Measurements from ENCODE around the gene NUP210. TPM values are rescaled to one million over a fixed set of nuclear protein-coding genes. Genes with fewer than 3 reads are reported as not detected.

The NUP210 gene
- total and polyA plus RNA-seq, 2 of the 13 experiments (the other 11 are each of a cell fraction or from before 2014, with no cell fraction given) = 31.6 to 35.2 TPM

DNA sequence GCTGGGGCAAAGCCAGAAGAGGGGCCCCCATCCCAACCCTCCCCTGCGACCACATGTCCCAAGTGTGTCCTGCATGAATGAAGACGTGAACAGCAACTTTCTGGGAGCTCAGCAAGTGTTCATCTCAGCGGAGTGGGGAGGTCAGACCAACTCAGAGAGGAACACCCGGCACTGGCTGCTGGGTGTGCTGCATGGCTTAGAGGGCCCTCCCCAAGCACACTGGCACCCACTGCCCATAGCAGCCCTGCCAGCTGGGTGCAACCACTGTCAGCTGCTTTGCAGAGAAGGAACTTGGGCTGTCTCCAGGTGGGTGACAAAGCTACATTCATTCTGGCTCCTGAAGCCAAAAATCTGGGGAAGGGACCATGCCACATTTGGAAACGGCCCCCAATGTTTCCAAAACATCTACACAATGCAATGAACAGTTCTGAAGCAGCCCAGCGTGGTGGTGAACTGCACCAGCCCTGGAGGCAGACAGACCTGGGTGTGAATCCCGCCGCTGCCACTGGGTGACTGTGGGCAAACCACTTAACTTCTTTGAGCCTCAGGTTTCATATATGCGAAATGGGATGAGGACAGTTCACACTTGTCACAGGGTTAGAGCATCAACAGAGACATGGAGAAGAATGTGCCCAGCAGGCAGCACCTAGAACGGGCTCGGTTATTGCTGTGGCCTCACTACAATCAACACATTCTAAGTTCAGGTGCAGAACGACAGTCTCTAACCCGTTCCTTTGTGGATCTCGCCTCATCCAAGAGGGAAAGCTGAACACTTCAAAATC lies 145.4 kb downstream of the NUP210 start:
- POLR2A ChIA-PET = no interaction called here
- in situ Hi-C loops (cut with HindIII; ENCODE audit: extremely low pct_ligation_motif_present, low pct_unique_long_range_greater_than_20kb) = no loop called here
- peaks cover 52% of the 10 kb centered on the region for H3K79me2 ChIP-seq (ENCODE audit: insufficient read depth, low read length)
- no peak overlapping the region for H2AFZ ChIP-seq (ENCODE audit: low read length)
- no TSS peak for BruUV-seq (replicated peaks)
- no peaks in the 10 kb centered on the region for H3K27me3 ChIP-seq (ENCODE audit: control insufficient read depth in 1 of 2, insufficient read depth in 2 of 2, low read length in 2 of 2)
- no peak overlapping the region for H3K4me2 ChIP-seq (ENCODE audit: low read depth, low read length)
- H3K9me3 ChIP-seq (ENCODE audit: low read length) = peaks cover 4% of the 10 kb centered on the region; the same call in 1 of the 2 replicates
- DNase-seq (ENCODE audit: low spot score) (no peak), FAIRE-seq (no peak), ATAC-seq (no peak)
- H3K36me3 ChIP-seq (replicated peaks in 1 of 2; ENCODE audit: control insufficient read depth in 1 of 2, insufficient read depth in 2 of 2, low read length in 2 of 2) = peaks cover 0 to 18% of the 10 kb centered on the region in 2 experiments; a peak in 2 of 5 replicates
- TF ChIP-seq ARNTL (CRISPR knock-in tag; IDR thresholded peaks at IDR 0.05) (no peak), ZNF570 (CRISPR knock-in tag; IDR thresholded peaks at IDR 0.05; ENCODE audit: borderline replicate concordance) (no peak), ZNF605 (CRISPR knock-in tag; IDR thresholded peaks at IDR 0.05) (no peak)
- TF ChIP-seq, protein P1, sequence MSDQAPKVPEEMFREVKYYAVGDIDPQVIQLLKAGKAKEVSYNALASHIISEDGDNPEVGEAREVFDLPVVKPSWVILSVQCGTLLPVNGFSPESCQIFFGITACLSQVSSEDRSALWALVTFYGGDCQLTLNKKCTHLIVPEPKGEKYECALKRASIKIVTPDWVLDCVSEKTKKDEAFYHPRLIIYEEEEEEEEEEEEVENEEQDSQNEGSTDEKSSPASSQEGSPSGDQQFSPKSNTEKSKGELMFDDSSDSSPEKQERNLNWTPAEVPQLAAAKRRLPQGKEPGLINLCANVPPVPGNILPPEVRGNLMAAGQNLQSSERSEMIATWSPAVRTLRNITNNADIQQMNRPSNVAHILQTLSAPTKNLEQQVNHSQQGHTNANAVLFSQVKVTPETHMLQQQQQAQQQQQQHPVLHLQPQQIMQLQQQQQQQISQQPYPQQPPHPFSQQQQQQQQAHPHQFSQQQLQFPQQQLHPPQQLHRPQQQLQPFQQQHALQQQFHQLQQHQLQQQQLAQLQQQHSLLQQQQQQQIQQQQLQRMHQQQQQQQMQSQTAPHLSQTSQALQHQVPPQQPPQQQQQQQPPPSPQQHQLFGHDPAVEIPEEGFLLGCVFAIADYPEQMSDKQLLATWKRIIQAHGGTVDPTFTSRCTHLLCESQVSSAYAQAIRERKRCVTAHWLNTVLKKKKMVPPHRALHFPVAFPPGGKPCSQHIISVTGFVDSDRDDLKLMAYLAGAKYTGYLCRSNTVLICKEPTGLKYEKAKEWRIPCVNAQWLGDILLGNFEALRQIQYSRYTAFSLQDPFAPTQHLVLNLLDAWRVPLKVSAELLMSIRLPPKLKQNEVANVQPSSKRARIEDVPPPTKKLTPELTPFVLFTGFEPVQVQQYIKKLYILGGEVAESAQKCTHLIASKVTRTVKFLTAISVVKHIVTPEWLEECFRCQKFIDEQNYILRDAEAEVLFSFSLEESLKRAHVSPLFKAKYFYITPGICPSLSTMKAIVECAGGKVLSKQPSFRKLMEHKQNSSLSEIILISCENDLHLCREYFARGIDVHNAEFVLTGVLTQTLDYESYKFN (CRISPR knock-in tag; conservative IDR thresholded peaks at IDR 0.05) = no peak
- peaks cover 23% of the 10 kb centered on the region for H3K4me1 ChIP-seq (ENCODE audit: insufficient read depth, low read length)
- H4K20me1 ChIP-seq (ENCODE audit: insufficient read depth, low read length) = 0 out of 2 replicates have a peak, but pooled peaks cover 2% of the 10 kb centered on the region
- WGBS (ENCODE audit: low lambda C conversion rate) = 98% methylated on average over 10 of the region's 14 CpGs
- CTCF ChIA-PET (ENCODE audit: low intra/inter-chr PET ratio, low total read pairs) = no interaction called here
- intact Hi-C loops (cut with micrococcal nuclease; ENCODE audit: unreplicated experiment) = no loop called here
- no peak overlapping the region for H3K27ac ChIP-seq (ENCODE audit: extremely low read length, insufficient read depth, low read length)
- no peak overlapping the region for H3K4me3 ChIP-seq (replicated peaks in 1 of 3; ENCODE audit: insufficient read depth in 1 of 3, low read depth in 2 of 3, low read length in 3 of 3)
- H3K9ac ChIP-seq (ENCODE audit: insufficient read depth, low read depth, low read length) = no peak overlapping the region

All from HepG2 (cell line).